KG1 (cell line): Measurements from ENCODE around the gene DOLK.

Experiments
- DNase-seq: peaks from one replicate; lab custom pipeline; 2025; lab: John Stamatoyannopoulos, UW

Gene DOLK

GRCh38 chr9:128906741-128907140, 40.7 kb downstream of the DOLK start:
- DNase-seq: no peak

GRCh38 chr9:128905964-128906363, 41.4 kb downstream of the DOLK start:
- no peak for DNase-seq

DNA sequence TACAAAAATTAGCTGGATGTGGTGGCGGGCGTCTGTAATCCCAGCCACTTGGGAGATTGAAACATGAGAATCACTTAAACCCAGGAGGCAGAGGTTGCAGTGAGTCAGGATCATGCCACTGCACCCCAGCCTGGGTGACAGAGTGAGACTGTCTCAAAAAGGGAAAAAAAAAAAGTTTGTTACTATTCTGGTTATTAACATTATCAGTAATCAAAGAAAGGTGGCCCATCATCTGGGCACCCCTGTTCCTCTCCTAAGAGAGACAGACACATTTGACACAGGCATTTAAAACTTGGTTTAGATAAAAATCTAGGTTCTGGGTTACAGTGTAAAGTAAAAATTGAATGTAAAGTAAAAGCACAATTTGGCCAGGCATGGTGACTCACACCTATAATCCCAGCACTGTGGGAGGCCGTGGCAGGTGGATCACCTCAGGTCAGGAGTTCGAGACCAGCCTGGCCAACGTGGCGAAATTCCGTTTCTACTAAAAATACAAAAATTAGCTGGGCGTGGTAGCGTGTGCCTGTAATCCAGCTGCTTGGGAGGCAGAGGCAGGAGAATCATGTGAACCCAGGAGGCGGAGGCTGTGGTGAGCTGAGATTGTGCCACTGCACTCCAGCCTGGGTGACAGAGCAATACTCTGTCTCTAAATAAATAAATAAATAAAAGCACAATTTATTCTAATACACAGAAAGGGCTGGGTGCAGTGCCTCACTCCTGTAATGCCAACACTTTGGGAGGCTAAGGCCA, 43.4 kb downstream of the DOLK start:
- no peak for DNase-seq

- DNase-seq: no peak
Measured at GRCh38 chr9:128903079-128903461, 44.3 kb downstream of the DOLK start.

GRCh38 chr9:128902351-128903078, 44.9 kb downstream of the DOLK start:
- DNase-seq: peak; percentile 46

DNA sequence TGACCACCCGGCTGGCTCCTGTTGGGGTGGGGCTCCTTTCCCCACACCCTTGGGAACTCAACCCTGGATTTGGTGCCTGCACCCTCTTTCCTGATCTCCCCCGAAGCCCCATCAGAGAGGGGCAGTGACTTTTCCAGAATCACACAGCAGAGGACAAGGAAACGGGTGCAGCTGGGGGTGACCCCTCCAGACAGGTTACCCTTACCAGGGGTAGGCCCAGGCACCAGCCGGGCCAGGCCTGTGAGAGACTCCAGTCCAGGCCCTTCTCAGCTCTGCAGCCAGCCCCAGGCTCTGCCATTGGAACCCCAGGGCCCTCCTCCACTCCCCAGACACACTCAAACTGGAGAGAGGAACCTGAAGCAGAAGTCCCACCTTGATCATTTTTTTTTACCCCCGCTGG, 45.6 kb downstream of the DOLK start:
- DNase-seq: no peak

DNA sequence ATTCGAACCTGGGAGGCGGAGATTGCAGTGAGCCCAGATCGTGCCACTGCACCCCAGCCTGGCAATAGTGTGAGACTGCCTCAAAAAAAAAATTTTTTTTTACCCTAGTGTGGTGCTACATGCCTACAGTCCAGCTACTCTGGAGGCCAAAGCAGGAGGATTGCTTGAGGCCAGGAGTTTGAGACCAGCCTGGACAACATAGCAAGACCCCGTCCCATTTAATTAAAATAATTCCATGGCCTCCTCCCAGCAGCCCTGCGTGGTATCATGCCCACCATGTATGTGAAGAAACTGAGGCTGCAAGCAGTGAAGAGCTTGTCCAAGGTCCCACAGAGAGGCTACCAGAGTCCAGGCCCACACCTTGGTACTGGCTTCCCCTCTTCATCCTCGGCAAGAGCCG, 46.0 kb downstream of the DOLK start:
- no peak for DNase-seq

- DNase-seq: no peak
Measured at GRCh38 chr9:128899566-128900322, 47.7 kb downstream of the DOLK start.

DNA sequence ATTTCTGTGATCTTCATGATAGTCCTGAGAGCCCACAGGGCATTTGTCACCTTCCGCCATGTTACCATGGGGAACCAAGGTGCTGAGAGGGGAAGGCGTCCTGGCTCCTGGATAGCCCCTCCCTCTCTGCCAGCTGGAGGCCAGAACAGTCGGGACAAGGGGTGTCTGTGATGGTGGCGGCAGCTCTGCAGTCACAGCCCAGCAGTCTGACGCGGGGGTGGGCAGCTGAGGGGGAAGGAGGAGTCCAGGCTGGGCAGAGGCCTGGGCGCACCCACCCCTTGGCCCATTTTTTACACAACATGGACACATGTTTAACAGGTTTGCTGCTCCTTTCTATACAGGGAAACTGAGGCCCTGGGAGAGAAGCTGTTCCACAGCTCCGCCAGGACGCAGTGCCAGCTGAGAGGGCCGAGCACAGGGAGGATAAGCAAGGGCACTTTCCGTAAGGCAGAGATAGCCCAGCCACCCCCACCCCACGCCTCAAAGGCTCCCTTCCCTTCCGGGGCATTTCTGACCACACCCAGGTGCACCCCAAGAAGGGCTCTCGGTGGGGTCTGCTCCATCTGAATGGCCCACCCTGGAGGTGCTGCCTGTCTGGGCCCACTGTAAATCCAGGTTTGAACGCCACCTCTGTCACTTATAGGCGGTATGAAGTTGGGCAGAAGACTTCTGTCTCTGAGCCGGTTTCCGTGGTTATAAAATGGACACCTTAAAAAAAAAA, 48.4 kb downstream of the DOLK start:
- DNase-seq: no peak

- no peak for DNase-seq
Measured at GRCh38 chr9:128898382-128898781, 49.0 kb downstream of the DOLK start.

GRCh38 chr9:128895556-128895955, 51.8 kb downstream of the DOLK start:
- DNase-seq: no peak
